Measurements from ENCODE around the gene FRMPD2. TPM values are rescaled to one million over a fixed set of nuclear protein-coding genes. Genes with fewer than 3 reads are reported as not detected.

Gene FRMPD2
- total RNA-seq, 1 donor, result not detected

DNA sequence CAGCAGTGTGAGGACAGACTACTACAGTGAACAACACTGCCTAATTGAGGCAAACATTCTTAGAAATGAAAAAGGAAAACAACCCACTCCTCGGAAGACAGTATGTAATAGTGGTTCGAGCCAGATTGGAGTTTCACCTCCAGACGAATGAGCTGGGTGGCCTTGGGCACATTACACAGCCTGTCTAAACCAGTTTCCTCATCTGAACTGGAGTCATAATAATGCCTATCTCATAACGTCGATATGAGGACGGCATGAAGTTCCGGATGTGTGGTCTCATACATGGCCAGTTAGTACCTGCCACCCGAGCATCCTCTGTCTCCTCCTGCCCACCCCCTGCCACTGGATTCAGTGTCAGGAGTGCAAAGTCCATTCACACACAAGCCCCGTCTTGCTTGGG lies 15.8 kb upstream of the FRMPD2 start:
- TF ChIP-seq, protein P1, sequence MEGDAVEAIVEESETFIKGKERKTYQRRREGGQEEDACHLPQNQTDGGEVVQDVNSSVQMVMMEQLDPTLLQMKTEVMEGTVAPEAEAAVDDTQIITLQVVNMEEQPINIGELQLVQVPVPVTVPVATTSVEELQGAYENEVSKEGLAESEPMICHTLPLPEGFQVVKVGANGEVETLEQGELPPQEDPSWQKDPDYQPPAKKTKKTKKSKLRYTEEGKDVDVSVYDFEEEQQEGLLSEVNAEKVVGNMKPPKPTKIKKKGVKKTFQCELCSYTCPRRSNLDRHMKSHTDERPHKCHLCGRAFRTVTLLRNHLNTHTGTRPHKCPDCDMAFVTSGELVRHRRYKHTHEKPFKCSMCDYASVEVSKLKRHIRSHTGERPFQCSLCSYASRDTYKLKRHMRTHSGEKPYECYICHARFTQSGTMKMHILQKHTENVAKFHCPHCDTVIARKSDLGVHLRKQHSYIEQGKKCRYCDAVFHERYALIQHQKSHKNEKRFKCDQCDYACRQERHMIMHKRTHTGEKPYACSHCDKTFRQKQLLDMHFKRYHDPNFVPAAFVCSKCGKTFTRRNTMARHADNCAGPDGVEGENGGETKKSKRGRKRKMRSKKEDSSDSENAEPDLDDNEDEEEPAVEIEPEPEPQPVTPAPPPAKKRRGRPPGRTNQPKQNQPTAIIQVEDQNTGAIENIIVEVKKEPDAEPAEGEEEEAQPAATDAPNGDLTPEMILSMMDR (IDR thresholded peaks at IDR 0.05; ENCODE audit: insufficient read depth, low read length), result no peak
- DNase-seq (ENCODE audit: low read depth), result no peak
- no peak overlapping the region for H3K4me3 ChIP-seq (ENCODE audit: low read depth, low read length)

DNA sequence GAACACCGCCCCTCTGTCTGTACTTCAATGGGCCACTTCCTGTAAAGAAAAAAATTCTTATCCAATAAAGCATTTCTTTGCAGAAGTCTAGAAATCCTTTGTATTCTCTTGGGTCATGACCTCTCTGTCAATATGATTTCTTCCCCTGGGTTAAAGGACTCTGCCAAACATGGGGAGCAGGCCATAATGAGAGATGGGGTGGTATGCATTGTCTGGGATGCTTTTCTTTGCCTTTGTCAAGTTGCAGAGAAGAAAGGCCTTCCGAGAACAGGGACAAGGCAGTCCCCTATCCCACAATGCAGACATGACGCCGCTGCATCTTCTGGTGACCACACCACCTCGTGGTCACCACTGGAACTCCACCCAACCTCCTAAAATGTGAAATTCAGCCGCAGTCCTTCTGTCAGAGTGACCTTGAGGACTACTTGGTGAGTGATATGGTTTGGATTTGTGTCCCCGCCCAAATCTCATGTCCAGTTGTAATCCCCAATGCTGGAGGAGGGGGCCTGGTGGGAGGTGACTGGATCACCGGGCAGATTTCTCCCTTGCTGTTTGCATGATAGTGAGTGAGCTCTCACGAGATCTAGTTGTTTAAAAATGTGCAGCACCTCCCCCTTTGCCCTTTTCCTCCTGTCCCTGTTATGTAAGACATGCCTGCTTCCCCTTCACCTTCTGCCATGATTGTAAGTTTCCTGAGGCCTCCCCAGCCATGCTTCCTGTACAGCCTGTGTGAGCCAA lies 15.2 kb upstream of the FRMPD2 start:
- peak; percentile 44 for DNase-seq (ENCODE audit: low read depth)
- H3K4me3 ChIP-seq (ENCODE audit: low read depth, low read length), result no peak overlapping the region
- TF ChIP-seq, protein P1 (IDR thresholded peaks at IDR 0.05; ENCODE audit: insufficient read depth, low read length), result peak; percentile 90

GRCh38 chr10:48288661-48289060 lies 14.2 kb upstream of the FRMPD2 start:
- TF ChIP-seq, protein P1 (IDR thresholded peaks at IDR 0.05; ENCODE audit: insufficient read depth, low read length), result no peak
- no peak overlapping the region for H3K4me3 ChIP-seq (ENCODE audit: low read depth, low read length)
- no peak for DNase-seq (ENCODE audit: low read depth)

- DNase-seq (ENCODE audit: low read depth), result no peak
- no peak overlapping the region for H3K4me3 ChIP-seq (ENCODE audit: low read depth, low read length)
- TF ChIP-seq, protein P1 (IDR thresholded peaks at IDR 0.05; ENCODE audit: insufficient read depth, low read length), result no peak
Observed at GRCh38 chr10:48287417-48288391, 13.2 kb upstream of the FRMPD2 start.

- no peak overlapping the region for H3K4me3 ChIP-seq (ENCODE audit: low read depth, low read length)
- DNase-seq (ENCODE audit: low read depth), result no peak
- TF ChIP-seq, protein P1 (IDR thresholded peaks at IDR 0.05; ENCODE audit: insufficient read depth, low read length), result no peak
Observed at GRCh38 chr10:48286356-48286755, 11.9 kb upstream of the FRMPD2 start.

DNA sequence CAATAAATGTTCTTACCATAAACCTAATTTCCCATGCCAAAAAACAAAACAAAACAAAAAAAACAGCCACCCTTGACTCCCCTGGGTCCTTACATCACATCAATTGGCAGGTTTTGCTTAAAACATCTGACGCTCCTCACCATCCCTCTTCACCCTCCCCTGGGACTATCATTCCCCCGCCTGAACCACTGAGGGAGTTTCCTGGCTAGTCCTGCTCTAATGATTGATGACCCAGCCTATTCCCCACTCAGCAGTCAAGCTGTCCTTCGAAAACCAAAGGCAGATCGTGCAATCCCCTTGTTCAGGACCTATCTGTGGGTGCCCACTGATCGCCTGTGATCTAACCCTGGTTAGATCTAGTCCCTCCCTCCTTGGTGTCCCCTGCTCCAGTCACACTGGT lies 11.2 kb upstream of the FRMPD2 start:
- H3K4me3 ChIP-seq (ENCODE audit: low read depth, low read length), result no peak overlapping the region
- TF ChIP-seq, protein P1 (IDR thresholded peaks at IDR 0.05; ENCODE audit: insufficient read depth, low read length), result no peak
- DNase-seq (ENCODE audit: low read depth), result peak; percentile 14
